BLaER1 treated with 17β-estradiol and CSF1 and Interleukin-3, amounts not matched to agents 10 nM and 100 nM (cell line): ENCODE data around the gene SOX9.

Source experiments
- H3K27ac ChIP-seq, 11 experiments: shearing (Covaris generic); formaldehyde crosslinking; 2 replicates each; pipeline ENCODE4 v1.8.1; 2022
- H3K27me3 ChIP-seq, 11 experiments: shearing (Covaris generic); formaldehyde crosslinking; 2 replicates each; pipeline ENCODE4 v1.8.1; 2022
- H3K36me3 ChIP-seq, 11 experiments: shearing (Covaris generic); formaldehyde crosslinking; 2 replicates each; pipeline ENCODE4 v1.8.1; 2022
- H3K4me1 ChIP-seq, 10 experiments: shearing (Covaris generic); formaldehyde crosslinking; 2 replicates each; pipeline ENCODE4 v1.8.1; 2022
- H3K4me2 ChIP-seq, 11 experiments: shearing (Covaris generic); formaldehyde crosslinking; 2 replicates each; pipeline ENCODE4 v1.8.1; 2022
- H3K4me3 ChIP-seq, 10 experiments: shearing (Covaris generic); formaldehyde crosslinking; 2 replicates each; pipeline ENCODE4 v1.8.1; 2022
- H3K9ac ChIP-seq, 11 experiments: shearing (Covaris generic); formaldehyde crosslinking; 2 replicates each; pipeline ENCODE4 v1.8.1; 2022
- H3K9me3 ChIP-seq, 11 experiments: shearing (Covaris generic); formaldehyde crosslinking; replicated peaks in 1 of 11; 2 replicates each; pipeline ENCODE4 v1.8.1; 2022
- H4K20me1 ChIP-seq, 11 experiments: shearing (Covaris generic); formaldehyde crosslinking; 2 replicates each; pipeline ENCODE4 v1.8.1; 2022
- Cebpa-rat ChIP-seq, 11 experiments: shearing (Covaris generic); IDR thresholded peaks; 2 replicates each; pipeline ENCODE4 v1.8.1; 2022

SOX9 gene

DNA sequence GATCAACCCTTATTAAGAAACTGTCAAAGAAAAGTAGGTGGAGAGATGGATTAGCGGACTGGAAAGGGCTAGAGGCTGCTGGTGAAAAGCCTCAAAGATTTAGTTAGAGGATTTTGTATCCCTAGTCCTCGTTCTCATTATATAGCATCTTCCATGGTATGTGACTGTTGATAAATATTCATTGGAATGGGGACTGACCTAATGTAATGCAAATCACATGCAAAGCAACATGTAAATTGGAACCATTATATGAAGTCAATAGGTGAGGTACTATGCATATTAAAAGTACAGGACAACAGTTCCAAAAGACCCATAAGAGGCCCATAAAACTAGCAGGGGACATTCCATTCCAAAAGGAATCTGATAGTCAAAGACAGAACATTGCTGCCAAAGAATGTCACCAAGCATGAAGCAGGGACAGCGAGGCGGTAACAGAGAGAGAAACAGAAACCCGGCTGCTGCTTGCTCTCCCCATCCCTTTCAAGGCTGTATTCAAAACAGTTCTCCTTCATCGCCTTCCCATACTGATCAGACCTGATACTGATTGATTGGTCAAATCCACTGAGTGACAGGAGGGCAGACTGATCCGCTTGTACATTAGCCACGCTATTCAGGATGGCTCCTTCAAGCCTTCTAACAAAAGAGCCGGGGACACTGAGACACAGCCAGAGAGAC, 44.5 kb downstream of the SOX9 start:
- H3K9me3 ChIP-seq = no peaks in the 10 kb centered on the region
- H4K20me1 ChIP-seq = no peaks in the 10 kb centered on the region; a peak in 1 of 22 replicates
- H3K36me3 ChIP-seq = no peaks in the 10 kb centered on the region
- H3K27me3 ChIP-seq = no peaks in the 10 kb centered on the region
- no peak overlapping the region for H3K4me3 ChIP-seq
- TF ChIP-seq Cebpa-rat (IDR thresholded peaks at IDR 0.05) = no peak
- H3K27ac ChIP-seq = no peak overlapping the region
- no peak overlapping the region for H3K4me2 ChIP-seq
- no peaks in the 10 kb centered on the region for H3K4me1 ChIP-seq
- no peak overlapping the region for H3K9ac ChIP-seq

DNA sequence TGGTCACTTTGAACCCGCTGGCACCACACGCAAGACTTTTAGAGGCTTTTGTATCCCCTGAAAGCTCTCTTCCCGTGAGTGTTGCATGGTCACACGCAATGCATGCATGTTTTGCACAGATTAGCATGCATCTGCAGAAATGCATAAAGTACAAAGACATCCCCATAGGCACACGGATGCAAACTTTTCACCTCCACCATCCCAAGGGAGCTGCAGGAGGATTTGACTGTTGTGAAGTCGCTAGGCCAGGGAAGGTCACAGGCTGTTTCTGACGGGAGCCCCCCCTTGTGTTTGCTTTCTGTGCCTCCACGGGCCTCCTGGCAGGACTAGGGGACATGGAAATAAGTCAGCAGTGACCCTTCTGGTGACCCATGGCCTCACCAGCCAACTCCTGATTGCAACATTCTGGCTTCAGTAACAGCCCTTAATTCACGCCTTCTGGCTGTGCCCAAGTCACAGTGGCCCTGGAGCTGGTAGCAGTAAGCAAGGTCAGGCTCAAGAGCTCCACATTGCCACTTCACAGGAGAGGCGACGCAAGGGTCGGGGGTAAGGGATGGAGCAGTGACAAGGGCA, 45.1 kb downstream of the SOX9 start:
- Histone ChIP-seq H3K4me1 (no peaks in the 10 kb centered on the region), H4K20me1 (no peaks in the 10 kb centered on the region; a peak in 1 of 22 replicates), H3K4me2 (no peak overlapping the region), H3K9ac (no peak overlapping the region), H3K27me3 (no peaks in the 10 kb centered on the region), H3K27ac (no peak overlapping the region), H3K4me3 (no peak overlapping the region), H3K9me3 (no peaks in the 10 kb centered on the region), H3K36me3 (no peaks in the 10 kb centered on the region)
- TF ChIP-seq Cebpa-rat (IDR thresholded peaks at IDR 0.05) = no peak

DNA sequence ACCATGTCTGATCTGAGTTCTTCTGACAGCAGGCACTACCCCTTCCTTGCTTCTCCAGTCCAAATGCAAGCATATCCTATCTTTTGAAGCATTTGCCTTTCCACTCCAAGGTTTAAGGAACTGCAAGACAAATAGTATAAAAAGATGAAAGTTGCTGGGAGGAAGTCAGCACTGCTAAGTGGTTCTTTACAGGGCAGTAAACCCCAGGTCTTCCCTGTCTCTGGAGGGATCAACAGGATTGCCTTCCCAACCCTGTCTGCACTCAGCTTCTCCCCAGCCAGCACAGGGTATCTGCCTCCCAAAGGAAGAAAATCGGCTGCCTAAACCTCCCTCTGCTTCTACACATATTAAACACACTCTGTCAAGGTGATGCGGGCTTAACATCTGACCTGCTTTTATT, 46.8 kb downstream of the SOX9 start:
- H3K27ac ChIP-seq = no peak overlapping the region
- H3K4me1 ChIP-seq = no peaks in the 10 kb centered on the region
- no peaks in the 10 kb centered on the region for H3K36me3 ChIP-seq
- H3K4me2 ChIP-seq = no peak overlapping the region
- TF ChIP-seq Cebpa-rat (IDR thresholded peaks at IDR 0.05) = no peak
- H3K9me3 ChIP-seq = no peaks in the 10 kb centered on the region
- H4K20me1 ChIP-seq = no peaks in the 10 kb centered on the region; a peak in 1 of 22 replicates
- no peak overlapping the region for H3K4me3 ChIP-seq
- no peaks in the 10 kb centered on the region for H3K27me3 ChIP-seq
- H3K9ac ChIP-seq = no peak overlapping the region

DNA sequence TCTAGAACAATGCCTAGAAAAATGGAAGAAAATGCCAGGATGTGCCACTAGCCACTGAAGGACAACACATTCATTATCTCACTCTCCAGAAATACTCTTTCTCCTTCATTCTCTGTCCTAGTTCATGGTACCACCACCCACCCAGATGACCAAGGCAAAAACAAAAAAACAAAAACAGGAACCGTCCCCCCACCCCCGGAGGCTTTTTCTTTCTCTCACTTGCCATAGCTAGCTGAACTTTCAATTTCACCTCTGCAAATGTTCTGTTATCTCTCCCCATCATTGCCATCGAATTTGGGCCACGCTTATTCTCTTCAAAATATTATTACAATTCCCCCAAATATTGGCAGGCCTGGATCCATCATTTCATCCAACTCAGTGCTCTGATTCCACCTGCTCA, 49.0 kb downstream of the SOX9 start:
- H3K27ac ChIP-seq = no peak overlapping the region
- H3K9ac ChIP-seq = no peak overlapping the region
- no peaks in the 10 kb centered on the region for H3K9me3 ChIP-seq
- no peaks in the 10 kb centered on the region for H3K27me3 ChIP-seq
- no peaks in the 10 kb centered on the region; a peak in 1 of 22 replicates for H4K20me1 ChIP-seq
- TF ChIP-seq Cebpa-rat (IDR thresholded peaks at IDR 0.05) = no peak
- no peaks in the 10 kb centered on the region for H3K36me3 ChIP-seq
- no peaks in the 10 kb centered on the region for H3K4me1 ChIP-seq
- H3K4me3 ChIP-seq = no peak overlapping the region
- H3K4me2 ChIP-seq = no peak overlapping the region

DNA sequence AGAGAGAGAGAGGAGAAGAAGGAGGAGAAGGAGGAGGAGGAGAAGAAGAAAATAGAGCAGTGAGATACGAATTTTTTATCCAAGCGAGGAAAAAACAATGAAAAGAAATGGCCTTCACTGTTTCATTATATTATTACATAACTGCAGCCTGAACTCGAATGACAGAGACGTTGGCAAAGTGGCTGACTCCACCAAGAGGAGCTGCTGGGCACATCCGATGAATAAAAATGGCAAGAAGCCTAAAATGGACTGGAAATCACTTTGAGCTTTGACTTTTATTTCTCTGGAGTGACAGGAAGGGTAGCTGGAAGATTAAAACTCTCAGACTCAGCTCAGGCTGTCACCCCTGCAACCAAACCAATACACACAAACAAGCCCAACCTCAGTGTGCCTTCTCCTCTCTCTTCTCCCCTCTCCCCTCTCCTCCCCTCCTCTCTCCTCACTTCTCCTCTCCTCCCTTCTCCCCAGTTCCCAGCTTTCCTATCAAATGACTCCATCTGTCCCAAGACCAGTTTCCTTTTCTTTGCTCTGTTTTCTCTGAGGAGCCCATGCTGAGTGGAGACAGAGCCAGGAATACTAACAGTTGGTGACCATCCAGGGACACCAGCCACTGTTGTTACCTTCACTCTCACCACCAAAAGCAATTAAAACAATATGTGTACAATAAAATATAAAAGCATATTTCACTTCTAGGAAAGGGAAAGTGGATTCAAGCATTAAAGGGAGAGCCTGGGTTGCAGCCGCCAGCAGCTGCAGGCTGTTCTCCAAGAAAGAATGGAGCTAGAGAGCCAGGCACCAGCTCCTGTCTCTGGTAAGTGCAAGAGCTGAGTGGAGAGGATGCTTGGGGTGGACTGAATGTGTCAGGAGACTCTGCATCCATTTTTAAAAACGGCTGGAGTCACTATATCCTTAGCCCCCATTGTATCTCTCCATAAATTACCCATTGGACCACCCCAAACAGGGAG, 51.2 kb downstream of the SOX9 start:
- H3K4me3 ChIP-seq = no peak overlapping the region
- TF ChIP-seq Cebpa-rat (IDR thresholded peaks at IDR 0.05) = no peak

DNA sequence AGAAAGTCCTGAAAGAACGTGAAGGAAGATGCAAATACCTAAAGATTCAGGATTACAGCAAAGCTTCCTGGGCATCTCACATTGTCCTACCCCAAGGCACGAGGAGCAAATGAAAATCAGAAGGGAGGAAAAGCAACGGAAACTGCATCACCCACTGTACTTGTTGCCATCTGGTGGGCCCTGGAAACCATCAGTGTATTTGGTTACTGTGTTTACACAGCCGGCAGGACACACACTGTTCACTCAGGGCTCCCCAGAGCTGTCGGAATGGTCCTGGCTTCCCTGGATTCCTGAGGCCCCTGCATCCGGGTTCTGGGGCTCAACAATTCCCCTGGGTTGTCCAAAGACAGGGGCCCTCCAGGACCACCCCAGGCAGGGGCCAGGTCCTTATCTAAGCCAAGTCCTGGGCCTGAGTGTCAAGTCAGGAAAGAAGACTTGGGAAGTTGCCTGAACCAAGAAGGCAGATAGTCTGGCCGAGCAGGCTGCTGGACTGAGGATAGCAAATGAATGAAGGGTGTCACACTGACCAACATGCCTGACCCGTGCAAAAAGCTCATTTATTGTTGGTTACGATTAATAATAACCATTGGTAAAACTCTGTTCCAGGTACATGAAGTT, 52.8 kb downstream of the SOX9 start:
- Histone ChIP-seq H3K4me2 (no peak overlapping the region), H3K4me1 (no peaks in the 10 kb centered on the region), H3K9ac (no peak overlapping the region), H3K27ac (no peak overlapping the region), H3K9me3 (no peaks in the 10 kb centered on the region), H3K27me3 (no peaks in the 10 kb centered on the region), H3K4me3 (no peak overlapping the region), H3K36me3 (no peaks in the 10 kb centered on the region), H4K20me1 (no peaks in the 10 kb centered on the region; a peak in 1 of 22 replicates)
- TF ChIP-seq Cebpa-rat (IDR thresholded peaks at IDR 0.05) = no peak

More for the DNA sequence above, 51.2 kb downstream of the SOX9 start:
- H3K9me3 ChIP-seq = no peaks in the 10 kb centered on the region
- no peaks in the 10 kb centered on the region for H3K36me3 ChIP-seq
- H3K27ac ChIP-seq = no peak overlapping the region
- no peak overlapping the region for H3K9ac ChIP-seq
- no peaks in the 10 kb centered on the region for H3K4me1 ChIP-seq
- H3K4me2 ChIP-seq = no peak overlapping the region
- H4K20me1 ChIP-seq = no peaks in the 10 kb centered on the region; a peak in 1 of 22 replicates
- no peaks in the 10 kb centered on the region for H3K27me3 ChIP-seq

DNA sequence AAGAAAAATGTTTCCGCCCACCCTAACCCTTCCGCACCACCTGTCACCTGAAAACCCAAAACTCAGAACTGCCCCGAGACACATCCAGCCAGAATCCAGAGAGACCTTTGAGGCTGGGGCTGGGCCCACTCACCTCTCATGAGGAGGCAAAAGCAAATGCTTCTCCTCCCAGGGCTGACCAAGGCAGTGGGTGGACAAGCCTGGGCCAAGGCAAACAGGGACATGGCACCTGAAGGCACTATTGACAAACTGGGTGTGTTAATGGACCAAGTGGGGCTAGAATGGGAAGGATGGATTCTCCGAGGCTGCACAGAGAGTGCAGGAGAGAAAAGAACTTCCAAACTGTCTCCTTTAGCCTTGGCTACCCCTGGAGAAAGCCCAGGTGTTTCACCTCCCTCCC, 54.4 kb downstream of the SOX9 start:
- no peak overlapping the region for H3K4me3 ChIP-seq
- no peaks in the 10 kb centered on the region for H3K27me3 ChIP-seq
- no peak overlapping the region for H3K4me2 ChIP-seq
- H3K4me1 ChIP-seq = no peaks in the 10 kb centered on the region
- H3K9ac ChIP-seq = no peak overlapping the region
- no peaks in the 10 kb centered on the region for H3K36me3 ChIP-seq
- TF ChIP-seq Cebpa-rat (IDR thresholded peaks at IDR 0.05) = no peak
- no peaks in the 10 kb centered on the region for H4K20me1 ChIP-seq
- H3K9me3 ChIP-seq = no peaks in the 10 kb centered on the region
- H3K27ac ChIP-seq = no peak overlapping the region
